ENCODE data around the gene HIPK2. TPM values are rescaled to one million over a fixed set of nuclear protein-coding genes. Genes with fewer than 3 reads are reported as not detected.

Gene HIPK2
- polyA plus RNA-seq, 1 donor (not counting 4 experiments of a cell fraction or from before 2014, with no cell fraction given) = 5.8 TPM

DNA sequence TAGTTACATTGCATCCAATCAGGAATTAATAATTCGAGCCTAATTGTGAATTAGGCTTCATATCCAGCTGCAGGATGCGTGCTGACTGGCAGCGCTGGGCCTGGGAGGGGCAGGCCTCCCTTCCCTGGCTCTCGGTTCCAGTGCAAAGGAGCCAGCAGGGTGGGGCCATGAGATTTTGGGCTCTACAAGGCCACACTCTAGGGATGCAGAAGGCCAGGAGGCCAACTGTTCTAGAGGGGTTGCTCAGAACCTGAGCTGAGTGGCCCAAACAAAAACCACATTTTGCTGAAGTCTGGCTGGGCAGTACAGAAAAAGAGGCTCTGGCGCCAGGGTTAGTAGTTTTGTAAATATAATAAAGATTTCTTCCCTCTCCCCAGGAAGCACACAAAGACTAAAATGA lies 182.0 kb downstream of the HIPK2 start:
- no peak overlapping the region for H3K4me2 ChIP-seq (ENCODE audit: control insufficient read depth, extremely low read depth, insufficient read depth, low read depth, low read length)
- no peak overlapping the region for H2AFZ ChIP-seq (ENCODE audit: control insufficient read depth, low read length)
- no peak overlapping the region for H3K9ac ChIP-seq (ENCODE audit: control insufficient read depth, extremely low read depth, insufficient read depth, low read length)
- no peaks in the 10 kb centered on the region for H3K27me3 ChIP-seq (ENCODE audit: control insufficient read depth, extremely low read depth, insufficient read depth, low read length)
- no peak for TF ChIP-seq EZH2 (IDR thresholded peaks at IDR 0.05; ENCODE audit: low read length)
- H4K20me1 ChIP-seq (ENCODE audit: control insufficient read depth, extremely low read depth, insufficient read depth, low read length) = no peaks in the 10 kb centered on the region
- H3K36me3 ChIP-seq (ENCODE audit: control insufficient read depth in 2 of 2, extremely low read depth in 1 of 2, insufficient read depth in 2 of 2, low read length in 2 of 2) = peaks cover 31 to 32% of the 10 kb centered on the region in 2 experiments
- DNase-seq (ENCODE audit: low read depth, low spot score) (no peak), FAIRE-seq (no peak)
- no peaks in the 10 kb centered on the region for H3K79me2 ChIP-seq (ENCODE audit: control insufficient read depth, insufficient read depth, low read length)
- no peaks in the 10 kb centered on the region for H3K9me1 ChIP-seq (ENCODE audit: control insufficient read depth, extremely low read depth, insufficient read depth, low read length)
- H3K4me1 ChIP-seq (ENCODE audit: control insufficient read depth, extremely low read depth, insufficient read depth, low read length) = no peaks in the 10 kb centered on the region
- H3K4me3 ChIP-seq (ENCODE audit: control insufficient read depth in 2 of 3, extremely low read depth in 1 of 3, insufficient read depth in 2 of 3, low read depth in 1 of 3, low read length in 3 of 3) = no peak overlapping the region
- H3K9me3 ChIP-seq (ENCODE audit: control insufficient read depth, low read depth, low read length) = no peaks in the 10 kb centered on the region
- dilution Hi-C loops (cut with MboI; ENCODE audit: extremely low pct_ligation_motif_present, low sequenced_read_pairs) = no loop called here
- H3K27ac ChIP-seq (ENCODE audit: control insufficient read depth, insufficient read depth, low read length) = no peak overlapping the region

- no peaks in the 10 kb centered on the region for H3K4me1 ChIP-seq (ENCODE audit: control insufficient read depth, extremely low read depth, insufficient read depth, low read length)
- no peak overlapping the region for H3K9ac ChIP-seq (ENCODE audit: control insufficient read depth, extremely low read depth, insufficient read depth, low read length)
- H4K20me1 ChIP-seq (ENCODE audit: control insufficient read depth, extremely low read depth, insufficient read depth, low read length) = no peaks in the 10 kb centered on the region
- dilution Hi-C loops (cut with MboI; ENCODE audit: extremely low pct_ligation_motif_present, low sequenced_read_pairs) = no loop called here
- H3K9me3 ChIP-seq (ENCODE audit: control insufficient read depth, low read depth, low read length) = no peaks in the 10 kb centered on the region
- no peak overlapping the region for H2AFZ ChIP-seq (ENCODE audit: control insufficient read depth, low read length)
- TF ChIP-seq, protein P1, sequence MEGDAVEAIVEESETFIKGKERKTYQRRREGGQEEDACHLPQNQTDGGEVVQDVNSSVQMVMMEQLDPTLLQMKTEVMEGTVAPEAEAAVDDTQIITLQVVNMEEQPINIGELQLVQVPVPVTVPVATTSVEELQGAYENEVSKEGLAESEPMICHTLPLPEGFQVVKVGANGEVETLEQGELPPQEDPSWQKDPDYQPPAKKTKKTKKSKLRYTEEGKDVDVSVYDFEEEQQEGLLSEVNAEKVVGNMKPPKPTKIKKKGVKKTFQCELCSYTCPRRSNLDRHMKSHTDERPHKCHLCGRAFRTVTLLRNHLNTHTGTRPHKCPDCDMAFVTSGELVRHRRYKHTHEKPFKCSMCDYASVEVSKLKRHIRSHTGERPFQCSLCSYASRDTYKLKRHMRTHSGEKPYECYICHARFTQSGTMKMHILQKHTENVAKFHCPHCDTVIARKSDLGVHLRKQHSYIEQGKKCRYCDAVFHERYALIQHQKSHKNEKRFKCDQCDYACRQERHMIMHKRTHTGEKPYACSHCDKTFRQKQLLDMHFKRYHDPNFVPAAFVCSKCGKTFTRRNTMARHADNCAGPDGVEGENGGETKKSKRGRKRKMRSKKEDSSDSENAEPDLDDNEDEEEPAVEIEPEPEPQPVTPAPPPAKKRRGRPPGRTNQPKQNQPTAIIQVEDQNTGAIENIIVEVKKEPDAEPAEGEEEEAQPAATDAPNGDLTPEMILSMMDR (optimal IDR thresholded peaks at IDR 0.05 in 1 of 3, IDR thresholded peaks at IDR 0.05 in 1 of 3, conservative IDR thresholded peaks at IDR 0.05 in 1 of 3; ENCODE audit: extremely low read depth in 1 of 3, insufficient read depth in 2 of 3, low read length in 3 of 3) = no peak
- no peak for TF ChIP-seq EZH2 (IDR thresholded peaks at IDR 0.05; ENCODE audit: low read length)
- H3K36me3 ChIP-seq (ENCODE audit: control insufficient read depth in 2 of 2, extremely low read depth in 1 of 2, insufficient read depth in 2 of 2, low read length in 2 of 2) = peaks cover 26 to 28% of the 10 kb centered on the region in 2 experiments
- no peaks in the 10 kb centered on the region for H3K27me3 ChIP-seq (ENCODE audit: control insufficient read depth, extremely low read depth, insufficient read depth, low read length)
- H3K4me3 ChIP-seq (ENCODE audit: control insufficient read depth in 2 of 3, extremely low read depth in 1 of 3, insufficient read depth in 2 of 3, low read depth in 1 of 3, low read length in 3 of 3) = no peak overlapping the region
- no peaks in the 10 kb centered on the region for H3K79me2 ChIP-seq (ENCODE audit: control insufficient read depth, insufficient read depth, low read length)
- H3K4me2 ChIP-seq (ENCODE audit: control insufficient read depth, extremely low read depth, insufficient read depth, low read depth, low read length) = no peak overlapping the region
- no peaks in the 10 kb centered on the region for H3K9me1 ChIP-seq (ENCODE audit: control insufficient read depth, extremely low read depth, insufficient read depth, low read length)
- FAIRE-seq (no peak), DNase-seq (ENCODE audit: low read depth, low spot score) (no peak)
- H3K27ac ChIP-seq (ENCODE audit: control insufficient read depth, insufficient read depth, low read length) = no peak overlapping the region
These were observed 182.8 kb downstream of the HIPK2 start for GRCh38 chr7:139594911-139595476.

GRCh38 chr7:139594090-139594489 lies 183.7 kb downstream of the HIPK2 start:
- H3K9me1 ChIP-seq (ENCODE audit: control insufficient read depth, extremely low read depth, insufficient read depth, low read length) = no peaks in the 10 kb centered on the region
- no peak for TF ChIP-seq EZH2 (IDR thresholded peaks at IDR 0.05; ENCODE audit: low read length)
- TF ChIP-seq, protein P1 (optimal IDR thresholded peaks at IDR 0.05 in 1 of 3, IDR thresholded peaks at IDR 0.05 in 1 of 3, conservative IDR thresholded peaks at IDR 0.05 in 1 of 3; ENCODE audit: extremely low read depth in 1 of 3, insufficient read depth in 2 of 3, low read length in 3 of 3) = no peak
- H3K36me3 ChIP-seq (ENCODE audit: control insufficient read depth in 2 of 2, extremely low read depth in 1 of 2, insufficient read depth in 2 of 2, low read length in 2 of 2) = peaks cover 21 to 24% of the 10 kb centered on the region in 2 experiments
- no peaks in the 10 kb centered on the region for H4K20me1 ChIP-seq (ENCODE audit: control insufficient read depth, extremely low read depth, insufficient read depth, low read length)
- H3K9ac ChIP-seq (ENCODE audit: control insufficient read depth, extremely low read depth, insufficient read depth, low read length) = no peak overlapping the region
- no peak overlapping the region for H3K27ac ChIP-seq (ENCODE audit: control insufficient read depth, insufficient read depth, low read length)
- no peak overlapping the region for H3K4me3 ChIP-seq (ENCODE audit: control insufficient read depth in 2 of 3, extremely low read depth in 1 of 3, insufficient read depth in 2 of 3, low read depth in 1 of 3, low read length in 3 of 3)
- H3K79me2 ChIP-seq (ENCODE audit: control insufficient read depth, insufficient read depth, low read length) = no peaks in the 10 kb centered on the region
- no peak overlapping the region for H2AFZ ChIP-seq (ENCODE audit: control insufficient read depth, low read length)
- no peak for DNase-seq (ENCODE audit: low read depth, low spot score)
- dilution Hi-C loops (cut with MboI; ENCODE audit: extremely low pct_ligation_motif_present, low sequenced_read_pairs) = no loop called here
- no peak overlapping the region for H3K4me2 ChIP-seq (ENCODE audit: control insufficient read depth, extremely low read depth, insufficient read depth, low read depth, low read length)
- no peaks in the 10 kb centered on the region for H3K27me3 ChIP-seq (ENCODE audit: control insufficient read depth, extremely low read depth, insufficient read depth, low read length)
- H3K9me3 ChIP-seq (ENCODE audit: control insufficient read depth, low read depth, low read length) = no peaks in the 10 kb centered on the region
- no peak for FAIRE-seq
- no peaks in the 10 kb centered on the region for H3K4me1 ChIP-seq (ENCODE audit: control insufficient read depth, extremely low read depth, insufficient read depth, low read length)
